Umbilical cord (tissue), 2 donors: ENCODE data around the gene ZNF148. TPM values are rescaled to one million over a fixed set of nuclear protein-coding genes. Genes with fewer than 3 reads are reported as not detected.

ENCODE experiments used
- DNase-seq: peaks from one replicate; pipeline ENCODE4 v3.0.0-alpha.2; 2015; ENCODE audit warnings: low spot score
- total RNA-seq: library from RNA; depleted of rRNA; stranded (reverse); fragments of >200 nt; gene quantifications from one replicate; pipeline ENCODE4 v1.2.3, GENCODE V29; 2014; ENCODE audit warnings: low replicate concordance; ENCODE audit not compliant: insufficient read depth

Gene ZNF148
- total RNA-seq, 1 donor from 2014 or later = 39.0 TPM

DNA sequence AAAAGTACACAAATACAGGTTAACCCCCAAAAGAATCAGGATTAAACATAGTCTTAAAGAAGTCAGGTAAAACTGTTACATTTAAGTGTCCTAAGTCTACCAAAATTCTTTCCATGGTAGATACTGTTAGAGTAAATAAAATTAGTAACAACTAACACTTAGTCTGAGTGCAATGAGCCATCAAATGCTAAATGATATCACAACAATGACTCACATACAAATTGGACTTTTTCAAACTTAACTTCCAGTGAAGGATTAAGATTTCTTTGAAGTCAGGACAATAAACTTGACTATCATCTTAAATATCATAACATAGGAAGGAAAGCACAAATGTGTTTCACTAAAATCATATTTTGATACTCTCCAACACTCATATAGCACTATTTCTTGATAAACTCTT is 43.9 kb downstream of the ZNF148 start:
- no peak for DNase-seq

DNA sequence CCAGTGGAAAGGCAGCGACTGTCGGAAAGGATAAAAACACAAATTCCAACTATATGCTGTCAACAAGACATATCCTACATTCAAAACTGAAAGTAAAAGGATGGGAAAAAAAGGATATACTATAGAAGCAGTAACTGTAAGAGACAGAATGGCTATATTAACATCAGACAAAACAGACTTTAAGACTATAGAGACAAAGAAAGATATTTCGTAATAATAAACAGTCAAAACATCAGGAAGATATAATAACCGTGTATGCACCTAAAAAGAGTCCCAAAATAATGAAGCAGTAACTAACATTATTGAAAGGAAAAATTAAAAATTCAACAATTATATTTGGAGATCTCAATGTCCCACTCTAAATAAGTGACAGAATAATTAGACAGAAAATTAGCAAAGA is 48.2 kb downstream of the ZNF148 start:
- no peak for DNase-seq

DNA sequence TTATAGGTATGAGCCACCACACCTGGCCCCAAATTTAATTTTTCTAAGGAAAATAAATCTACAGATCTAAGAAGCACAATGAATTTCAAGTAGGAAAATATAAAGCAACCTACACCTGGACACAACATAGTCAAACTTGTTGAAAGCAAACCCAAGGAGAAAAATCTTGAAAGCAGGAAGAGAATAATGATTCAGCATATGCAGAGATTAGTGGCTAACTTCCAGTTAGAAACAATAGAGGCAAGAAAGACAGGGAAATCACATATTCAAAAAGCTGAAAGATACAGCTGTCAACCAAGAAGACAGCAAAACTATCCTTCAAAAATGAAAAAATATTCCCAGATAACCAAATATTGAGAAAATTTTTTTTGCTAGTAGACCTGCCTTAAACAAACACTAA is 49.4 kb downstream of the ZNF148 start:
- DNase-seq = no peak

DNA sequence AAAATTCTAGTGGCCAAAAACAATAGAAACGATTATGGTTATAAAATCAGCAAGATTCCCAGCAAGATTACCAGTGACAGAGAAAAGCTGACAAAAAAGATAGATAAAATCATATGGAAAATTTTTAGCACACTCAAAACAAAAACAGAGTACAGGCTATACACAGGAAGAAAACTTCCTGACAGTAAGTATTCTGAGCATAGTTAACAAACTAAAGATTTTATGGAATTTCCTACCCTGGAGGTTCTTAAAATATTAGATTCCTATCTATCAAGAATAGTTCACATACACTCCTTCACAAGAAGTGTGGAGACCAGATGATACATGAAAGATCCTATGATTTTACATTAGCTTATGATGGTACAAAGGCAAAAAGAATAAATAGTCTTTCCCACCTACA is 50.8 kb downstream of the ZNF148 start:
- no peak for DNase-seq

DNA sequence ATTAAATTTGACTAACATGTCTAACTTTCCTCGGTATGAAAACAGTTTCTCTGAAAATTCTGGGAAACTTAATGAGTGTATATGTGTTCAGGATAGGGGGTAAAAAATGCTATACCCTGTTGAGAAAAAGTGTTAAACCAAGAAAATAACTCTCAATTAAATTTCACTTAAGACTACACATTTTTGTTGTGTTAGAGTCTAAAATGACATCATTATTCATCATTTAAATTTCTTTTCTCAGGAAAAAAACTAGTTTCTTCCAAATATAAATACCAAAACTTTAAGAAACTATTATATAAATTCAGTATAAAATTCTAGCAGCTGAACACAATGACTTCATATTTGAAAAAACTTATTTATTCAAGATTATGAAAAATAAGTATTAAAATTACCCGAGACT is 52.2 kb downstream of the ZNF148 start:
- DNase-seq = no peak

DNA sequence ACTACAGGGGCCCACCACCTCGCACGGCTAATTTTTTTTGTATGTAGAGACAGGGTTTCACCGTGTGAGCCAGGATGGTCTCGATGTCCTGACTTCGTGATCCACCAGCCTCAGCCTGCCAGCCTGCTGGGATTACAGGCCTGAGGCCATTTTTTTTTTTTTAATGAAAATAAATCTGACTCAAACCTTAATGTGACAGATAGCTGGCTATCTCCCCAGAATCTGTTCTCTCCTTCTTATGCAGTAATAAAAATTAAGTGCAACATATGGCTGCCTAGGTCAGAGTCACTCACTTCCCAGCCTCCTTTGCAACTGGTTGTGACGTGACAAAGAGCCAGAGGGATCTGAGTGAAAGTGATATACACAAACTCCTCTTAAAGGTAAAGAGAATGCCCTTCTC is 53.0 kb downstream of the ZNF148 start:
- peak; percentile 72 for DNase-seq

DNA sequence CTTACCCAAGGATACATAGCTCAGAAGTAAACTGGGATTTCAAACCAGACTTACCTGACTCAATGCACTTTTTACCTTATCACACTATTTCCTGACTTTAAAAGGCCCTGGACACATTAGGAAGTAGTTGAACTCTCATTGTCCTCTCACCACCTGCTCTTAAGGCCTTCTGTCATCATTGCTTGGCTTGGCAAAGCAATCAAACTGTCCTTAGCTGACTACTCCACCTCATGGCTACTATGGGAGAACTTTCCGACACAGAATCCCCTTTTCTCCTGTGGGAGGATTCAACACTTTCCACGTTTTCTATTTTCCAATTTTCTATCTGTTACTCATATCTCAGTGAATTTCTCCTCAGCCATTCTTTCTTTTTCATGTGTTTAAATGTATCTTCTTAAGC is 55.4 kb downstream of the ZNF148 start:
- DNase-seq = no peak

DNA sequence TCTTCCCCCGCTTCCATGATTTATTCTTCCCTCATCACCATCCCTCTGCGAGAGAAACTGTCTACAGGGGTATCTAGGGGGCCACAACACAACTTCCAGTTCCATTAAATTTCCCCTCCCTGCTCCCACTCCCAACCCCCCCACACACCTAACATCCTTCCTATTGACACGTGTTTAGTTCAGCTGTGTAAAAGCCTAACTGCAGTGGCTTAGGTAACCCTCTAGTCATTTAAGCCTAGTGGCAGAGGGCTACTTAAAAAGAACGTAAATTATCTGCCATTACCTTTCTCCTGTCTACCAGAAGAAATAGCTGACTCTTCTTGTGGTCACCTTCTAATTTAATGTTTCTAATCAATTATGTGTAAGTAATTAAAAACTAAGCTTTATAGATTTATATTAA is 56.3 kb downstream of the ZNF148 start:
- DNase-seq = no peak

DNA sequence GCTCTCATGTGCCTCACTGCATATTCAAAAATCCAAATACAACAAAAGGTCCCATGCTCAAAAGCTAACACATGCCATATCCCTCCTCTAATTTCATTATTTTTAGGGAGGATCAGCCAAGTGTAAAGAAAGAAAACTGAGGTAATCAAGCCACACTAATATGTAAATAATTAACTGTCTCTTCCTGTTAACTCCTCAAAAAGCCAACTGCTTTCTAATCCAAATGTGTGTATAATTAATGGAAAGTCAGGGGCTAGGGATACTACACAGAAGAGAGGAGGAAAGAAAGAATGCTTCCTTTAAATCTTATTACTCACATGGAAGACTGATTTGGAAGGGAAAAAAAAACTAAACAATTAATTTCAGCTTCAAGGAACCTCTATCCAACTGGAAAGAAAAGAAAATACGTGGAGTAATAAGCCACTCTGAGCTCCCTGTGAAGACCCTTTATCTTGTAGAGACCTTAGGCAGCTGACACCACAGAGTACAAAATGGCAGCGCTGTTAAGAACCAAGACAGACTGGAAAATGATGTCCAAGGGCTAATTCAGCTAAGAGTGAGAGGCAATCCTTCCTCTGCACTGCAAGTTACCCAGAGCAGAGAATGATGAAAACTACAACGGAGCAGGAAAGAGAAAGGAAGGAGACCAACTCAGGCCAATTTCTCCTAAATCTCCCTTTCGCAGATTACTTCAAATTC is 56.8 kb downstream of the ZNF148 start:
- no peak for DNase-seq

DNA sequence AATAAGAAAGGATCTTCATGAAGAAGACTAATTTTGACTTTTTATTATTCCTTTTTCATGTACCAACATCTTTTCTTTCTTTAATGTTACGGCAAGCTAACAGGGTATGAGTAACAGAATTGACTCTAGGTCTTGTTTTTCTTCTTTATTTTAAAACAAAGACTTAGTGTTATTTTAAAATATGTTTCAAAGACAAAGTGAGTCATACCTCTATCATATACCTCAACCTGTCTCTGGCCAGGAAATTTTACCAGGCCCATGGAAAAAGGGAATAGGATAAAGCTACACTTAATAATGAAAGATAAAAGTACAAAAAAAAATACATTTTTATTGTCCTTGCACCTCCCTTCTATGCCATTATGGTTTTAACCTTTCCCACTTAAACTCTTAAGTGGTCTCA is 57.4 kb downstream of the ZNF148 start:
- DNase-seq = no peak

DNA sequence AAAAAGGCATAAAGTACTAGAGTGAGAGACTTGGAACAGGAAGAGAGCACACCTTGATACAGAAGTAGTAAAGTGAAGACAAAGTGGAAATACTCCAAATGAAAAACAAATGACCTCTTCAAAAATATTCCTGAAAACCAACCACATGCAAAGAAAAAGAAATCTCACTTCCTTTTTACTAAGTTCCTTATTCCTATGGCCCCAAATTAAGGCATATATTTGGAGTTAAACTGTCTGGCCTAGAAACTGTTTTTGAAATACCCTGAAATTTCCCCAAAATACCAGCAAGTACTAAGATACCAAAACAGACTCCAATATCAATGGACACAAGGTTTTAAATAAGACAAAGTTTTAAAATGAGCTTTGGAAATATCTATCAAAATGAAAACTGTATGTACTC is 58.2 kb downstream of the ZNF148 start:
- no peak for DNase-seq

DNA sequence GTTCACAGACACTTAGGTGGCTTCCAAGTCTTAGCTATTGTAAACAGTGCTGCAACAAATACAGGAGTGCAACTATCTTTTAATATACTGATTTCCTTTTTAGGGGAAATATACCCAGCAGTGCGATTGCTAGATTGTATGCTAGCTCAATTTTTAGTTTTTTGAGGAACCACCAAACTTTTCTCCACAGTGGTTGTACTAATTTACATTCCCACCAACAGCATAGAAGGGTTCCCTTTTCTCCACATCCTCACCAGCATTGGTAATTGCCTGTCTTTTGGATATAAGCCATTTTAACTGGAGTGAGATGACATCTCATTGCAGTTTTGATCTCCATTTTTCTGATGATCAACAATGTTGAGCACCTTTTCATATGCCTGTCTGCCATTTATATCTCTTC is 58.9 kb downstream of the ZNF148 start:
- DNase-seq = no peak

DNA sequence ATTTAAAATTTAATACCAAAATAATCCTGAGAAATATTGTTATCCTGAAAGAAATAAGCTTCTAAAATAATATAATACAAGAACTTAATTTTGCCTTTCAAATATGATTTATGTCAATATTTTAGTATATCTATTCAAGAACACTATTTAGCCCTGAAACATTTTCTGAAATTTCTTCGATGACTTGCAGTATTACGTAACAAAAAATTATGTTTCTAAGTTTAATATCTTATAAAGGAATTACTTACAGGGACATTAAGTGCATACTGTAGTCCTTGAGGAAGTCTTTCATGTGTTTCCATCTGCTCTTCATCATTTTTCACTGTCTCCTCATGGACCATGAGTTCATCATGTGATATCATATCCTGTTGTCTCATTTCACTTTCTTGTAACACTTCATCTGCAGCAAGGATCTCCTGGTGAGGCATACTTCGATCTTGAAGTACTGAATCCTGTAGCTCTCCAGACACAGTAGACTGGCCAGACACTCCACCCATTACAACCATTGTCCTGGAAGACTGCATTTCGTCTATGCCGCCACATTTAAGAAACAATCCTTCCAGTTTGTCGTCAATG is 62.0 kb downstream of the ZNF148 start:
- DNase-seq = no peak

DNA sequence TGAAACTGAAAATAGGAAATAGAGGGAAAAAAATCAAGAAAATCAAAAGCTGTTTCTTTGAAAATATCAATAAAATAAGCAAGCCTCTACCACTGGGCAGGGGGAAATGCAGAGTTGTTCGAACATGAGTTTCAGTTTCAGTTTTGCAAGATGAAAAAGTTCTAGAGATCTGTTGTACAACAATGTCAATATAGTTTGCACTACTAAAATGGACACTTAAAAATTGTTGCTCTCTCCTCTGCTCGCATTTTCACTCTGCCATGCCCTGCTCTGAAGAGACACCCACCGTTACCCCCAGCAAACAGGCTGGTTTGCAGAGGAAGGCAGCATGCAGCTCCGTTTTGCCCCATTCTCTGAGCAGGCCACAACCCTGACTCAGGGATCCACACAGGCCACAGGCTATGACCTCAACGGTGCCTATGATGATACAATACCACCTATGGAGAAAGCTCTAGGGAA is 64.5 kb downstream of the ZNF148 start:
- DNase-seq = no peak

DNA sequence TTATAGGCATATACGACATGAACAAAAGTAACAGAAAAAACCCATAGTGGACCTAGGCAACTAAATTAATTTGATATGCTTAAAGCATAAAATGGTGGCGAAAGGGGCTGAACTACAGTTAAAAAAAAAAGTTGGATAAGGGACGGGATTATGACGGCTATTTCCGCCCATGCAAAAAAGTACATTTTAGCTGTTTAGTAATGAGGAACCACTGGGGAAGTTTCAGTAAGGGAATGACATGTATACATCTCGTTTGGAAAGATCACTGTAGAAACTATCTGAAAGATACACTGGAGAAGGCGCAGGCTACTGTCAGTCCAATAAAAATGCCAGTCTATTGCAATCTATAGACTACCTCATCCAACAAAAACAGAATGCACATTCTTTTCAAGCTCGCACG is 65.6 kb downstream of the ZNF148 start:
- DNase-seq = no peak

DNA sequence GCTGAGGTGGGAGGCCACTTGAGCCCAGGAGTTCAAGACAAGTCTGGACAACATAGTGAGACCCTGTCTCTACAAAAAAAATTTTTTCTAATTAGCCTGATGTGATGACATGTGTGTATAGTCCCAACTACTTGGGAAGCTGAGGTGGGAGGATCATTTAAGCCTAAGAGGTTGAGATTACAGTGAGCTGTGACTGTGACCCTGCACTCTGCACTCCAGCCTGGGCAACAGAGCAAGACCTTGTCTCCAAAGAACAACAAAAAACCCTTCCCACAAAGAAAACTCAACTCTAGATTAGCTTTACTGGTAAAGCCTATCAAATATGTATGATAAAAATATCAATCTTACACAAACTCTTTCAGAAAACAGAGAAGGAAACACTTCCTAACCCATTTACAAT is 68.5 kb downstream of the ZNF148 start:
- no peak for DNase-seq

DNA sequence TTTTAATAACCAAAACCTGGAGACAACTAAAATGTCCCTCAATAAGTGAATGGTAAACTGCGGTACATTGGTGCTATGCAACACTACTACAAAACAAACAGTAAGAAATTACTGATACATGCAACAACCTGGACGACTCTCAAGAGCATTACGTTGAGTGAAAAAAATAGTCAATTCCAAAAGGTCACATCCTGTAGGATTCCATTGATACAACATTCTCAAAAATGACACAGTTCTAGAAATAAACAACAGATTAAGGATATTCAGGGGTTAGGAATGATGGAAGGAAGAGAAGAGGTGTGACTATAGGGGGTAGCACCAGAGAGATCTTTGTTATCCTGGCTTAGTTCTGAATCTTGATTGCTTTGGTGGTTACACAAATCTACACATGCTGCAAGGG is 72.2 kb downstream of the ZNF148 start:
- DNase-seq = no peak

DNA sequence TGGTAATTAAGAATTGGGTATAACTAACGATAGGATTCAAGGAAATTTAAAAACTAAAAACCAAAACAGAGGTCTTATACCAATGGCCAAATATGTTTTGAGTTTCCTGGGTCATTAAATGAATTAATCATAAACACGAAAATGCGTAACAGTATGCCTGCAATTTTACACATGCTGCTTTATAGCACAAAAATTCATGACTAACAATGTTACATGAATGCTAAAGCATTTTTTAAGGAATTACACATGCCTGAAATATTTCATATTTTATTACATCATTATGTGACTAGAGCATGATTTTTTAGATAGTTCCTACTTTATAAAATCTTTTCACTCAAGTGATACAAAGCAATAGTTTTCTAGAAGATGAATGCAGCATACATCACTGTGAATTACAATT is 74.7 kb downstream of the ZNF148 start:
- no peak for DNase-seq

DNA sequence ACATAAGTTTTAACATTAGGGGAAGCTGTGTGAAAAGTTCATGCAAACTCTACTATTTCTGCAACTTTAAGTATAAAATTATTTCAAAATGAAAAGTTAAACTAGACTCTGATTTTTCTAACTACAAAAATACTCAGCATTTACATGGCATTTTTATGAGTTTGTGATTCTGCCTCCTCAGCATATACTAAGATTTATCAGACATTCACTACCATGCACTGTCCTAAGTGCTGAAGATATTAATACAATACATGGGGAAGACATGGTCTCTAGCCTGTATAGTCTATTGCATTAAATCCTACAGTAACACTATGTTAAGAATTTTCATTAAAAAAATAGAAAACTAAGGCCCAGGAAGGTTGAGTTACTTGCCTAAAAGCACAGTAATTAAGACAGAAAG is 80.7 kb downstream of the ZNF148 start:
- DNase-seq = no peak

DNA sequence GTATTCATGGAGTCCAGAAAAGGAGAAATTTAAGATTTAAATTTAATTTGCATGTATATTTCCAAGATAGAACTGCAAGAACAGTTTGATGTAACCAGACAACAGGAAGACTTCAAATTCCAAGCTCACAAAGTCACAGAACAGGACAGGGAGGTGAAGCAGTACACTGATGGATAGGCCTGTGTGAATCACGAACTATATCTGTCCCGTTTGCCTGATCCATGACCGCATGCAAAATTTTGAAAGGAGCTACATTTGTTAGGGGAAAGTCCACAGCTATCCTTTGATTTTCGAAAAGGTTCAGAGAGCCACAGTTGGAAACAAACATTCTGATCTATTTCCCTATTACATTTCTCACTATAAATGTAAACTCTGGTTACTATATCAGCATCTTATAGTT is 83.1 kb downstream of the ZNF148 start:
- no peak for DNase-seq

DNA sequence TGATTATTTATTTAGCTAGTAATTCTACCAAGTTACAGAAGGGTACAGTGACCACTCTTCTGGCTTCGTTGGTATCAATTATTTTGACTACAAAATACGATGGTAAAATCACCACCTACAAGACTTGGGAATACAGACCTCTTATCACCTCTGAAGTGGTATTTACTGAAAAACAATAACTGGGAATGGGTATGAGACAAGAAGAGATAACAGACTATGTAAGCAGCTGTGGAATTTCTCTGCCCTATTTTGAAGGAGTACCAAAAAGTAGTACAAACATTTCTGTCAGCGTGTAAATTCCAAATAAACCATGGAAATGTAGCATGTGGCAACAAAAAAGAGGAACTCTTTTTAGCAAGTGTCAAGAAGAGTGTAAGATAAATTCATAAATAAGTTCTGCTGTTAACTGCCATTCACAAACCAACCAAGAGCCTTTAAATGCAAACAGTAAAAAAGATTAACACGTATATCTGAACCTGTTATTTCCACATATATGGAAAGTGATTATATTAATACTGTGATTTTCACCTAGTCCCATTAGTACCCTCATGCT is 85.6 kb downstream of the ZNF148 start:
- DNase-seq = no peak

DNA sequence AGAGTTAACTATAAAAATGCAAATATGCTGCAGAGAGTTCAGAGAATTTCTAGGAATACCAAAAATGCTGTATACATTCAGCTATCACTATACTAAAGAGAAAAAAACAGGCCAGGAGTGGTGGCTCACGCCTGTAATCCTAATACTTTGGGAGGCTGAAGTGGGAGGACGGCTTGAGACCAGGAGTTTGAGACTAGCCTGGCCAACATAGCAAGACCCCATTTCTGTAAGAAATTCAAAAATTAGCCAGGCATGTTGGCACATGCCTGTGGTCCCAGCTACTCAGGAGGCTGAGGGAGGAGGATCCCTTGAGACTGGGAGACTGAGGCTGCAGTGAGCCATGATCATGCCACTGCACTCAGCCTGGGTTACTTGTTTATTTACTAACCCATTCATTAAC is 87.9 kb downstream of the ZNF148 start:
- no peak for DNase-seq

DNA sequence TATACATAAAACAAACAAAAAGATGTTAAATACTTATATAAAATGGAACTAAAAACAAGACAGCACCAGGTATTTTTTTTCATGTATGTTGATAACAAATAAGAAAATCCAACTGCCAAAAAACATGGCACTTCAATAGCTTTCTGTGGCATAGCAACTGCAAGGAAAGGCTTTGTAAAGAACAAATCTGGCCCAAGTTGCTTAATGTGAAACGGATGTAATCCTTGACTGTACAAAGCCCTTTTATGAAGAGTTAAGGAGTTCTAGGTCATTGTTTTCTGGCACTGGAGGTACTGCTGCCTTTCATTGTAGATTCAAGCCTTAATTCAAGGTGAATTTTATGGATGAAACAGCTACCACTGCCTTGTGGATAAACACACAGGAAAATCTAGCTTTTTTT is 93.7 kb downstream of the ZNF148 start:
- no peak for DNase-seq
